ENCODE data around the gene SOX21. TPM values are rescaled to one million over a fixed set of nuclear protein-coding genes. Genes with fewer than 3 reads are reported as not detected.

SOX21 gene
- total and polyA plus RNA-seq, 2 donors (not counting 1 experiment from before 2014, with no cell fraction given) = not detected

DNA sequence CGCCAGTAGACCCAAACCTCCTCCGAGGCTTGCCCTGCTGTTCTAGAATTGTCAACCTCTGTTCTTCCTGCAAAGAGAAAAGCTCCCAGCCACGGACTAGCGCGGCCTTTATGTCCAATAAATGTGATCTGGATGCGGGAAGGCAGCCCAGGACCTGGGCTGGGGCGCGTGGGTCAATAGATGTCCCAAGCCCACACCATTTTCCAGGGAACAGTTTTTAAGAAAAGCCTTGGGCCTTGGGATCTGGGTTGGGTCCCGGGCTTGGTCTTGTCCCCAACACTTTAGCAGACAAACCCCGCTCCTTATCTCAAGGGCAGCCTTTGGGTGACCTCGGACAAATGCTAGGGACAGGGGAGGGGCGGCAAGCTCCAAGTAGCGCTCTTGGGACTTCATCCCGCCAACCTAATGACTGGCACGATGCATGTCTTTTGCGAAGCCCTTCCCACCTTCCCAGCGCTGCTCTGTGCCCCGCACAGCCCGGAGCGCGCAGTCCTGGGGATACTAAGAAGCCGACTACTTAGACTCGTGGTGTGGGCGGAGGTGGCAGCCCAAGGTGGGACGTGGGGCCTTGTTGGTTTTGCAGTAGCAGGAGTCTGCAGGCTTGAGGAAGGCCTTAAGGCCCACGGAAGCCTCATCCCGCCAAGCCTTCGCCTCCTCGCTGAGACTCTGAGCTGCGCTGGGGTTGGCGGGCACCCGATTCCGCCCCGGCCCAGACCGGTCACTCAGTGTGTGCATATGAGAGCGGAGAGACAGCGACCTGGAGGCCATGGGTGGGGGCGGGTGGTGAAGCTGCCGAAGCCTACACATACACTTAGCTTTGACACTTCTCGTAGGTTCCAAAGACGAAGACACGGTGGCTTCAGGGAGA is 10.8 kb downstream of the SOX21 start:
- Histone ChIP-seq H3K4me1 (ENCODE audit: control insufficient read depth in 2 of 2, insufficient read depth in 2 of 2, low read length in 2 of 2) (peaks cover 0 to 2% of the 10 kb centered on the region in 2 donors), H3K4me3 (ENCODE audit: control extremely low read depth in 1 of 5, extremely low read depth in 1 of 5, insufficient read depth in 1 of 5, low read depth in 2 of 5, low read length in 4 of 5) (no peak overlapping the region), H3K9me3 (ENCODE audit: control extremely low read depth in 1 of 3, control insufficient read depth in 2 of 3, insufficient read depth in 1 of 3, low read length in 2 of 3) (peaks cover 0 to 39% (median 0%) of the 10 kb centered on the region in 3 donors), H3K4me2 (replicated peaks; ENCODE audit: low read depth, low read length, poor library complexity, severe bottlenecking) (no peak overlapping the region), H3K79me2 (ENCODE audit: control insufficient read depth, insufficient read depth, low read length) (no peaks in the 10 kb centered on the region), H4K20me1 (ENCODE audit: control insufficient read depth, insufficient read depth, low read length, poor library complexity, severe bottlenecking) (no peaks in the 10 kb centered on the region), H3K27me3 (replicated peaks in 1 of 4; ENCODE audit: control extremely low read depth in 1 of 4, control insufficient read depth in 3 of 4, insufficient read depth in 4 of 4, low read length in 3 of 4) (peaks cover 0 to 78% (median 52%) of the 10 kb centered on the region in 4 experiments), H2AFZ (ENCODE audit: insufficient read depth, low read depth, low read length, poor library complexity, severe bottlenecking) (no peak overlapping the region), H3K27ac (ENCODE audit: low read length in 2 of 2) (no peak overlapping the region), H3K9ac (ENCODE audit: low read length) (no peak overlapping the region), H3K36me3 (replicated peaks in 1 of 2; ENCODE audit: control extremely low read depth in 1 of 2, control insufficient read depth in 1 of 2, extremely low read depth in 1 of 2, insufficient read depth in 2 of 2, low read length in 1 of 2) (no peaks in the 10 kb centered on the region)
- POLR2A ChIA-PET = no interaction called here
- ATAC-seq (ENCODE audit: low read depth) = no peak
- H3K4me1 Mint-ChIP-seq = no peaks in the 10 kb centered on the region
- H3K27ac Mint-ChIP-seq = no peak overlapping the region
- no peak for DNase-seq
- H3K9me3 Mint-ChIP-seq (ENCODE audit: insufficient read depth) = no peaks in the 10 kb centered on the region
- 49% methylated on average over 37 of the region's 42 CpGs for WGBS (ENCODE audit: insufficient coverage)
- TF ChIP-seq CTCF (IDR thresholded peaks at IDR 0.05) (no peak), EZH2 (IDR thresholded peaks at IDR 0.05; ENCODE audit: borderline replicate concordance, insufficient read depth, low read depth, low read length, poor library complexity, severe bottlenecking) (no peak)
- CTCF ChIA-PET = no interaction called here
- intact Hi-C loops (cut with micrococcal nuclease) = no loop called here
- H3K27me3 Mint-ChIP-seq = peaks cover 70% of the 10 kb centered on the region
- H3K4me3 Mint-ChIP-seq = no peak overlapping the region

GRCh38 chr13:94700536-94700935 is 11.8 kb downstream of the SOX21 start:
- TF ChIP-seq CTCF (IDR thresholded peaks at IDR 0.05) = no peak
- TF ChIP-seq EZH2 (IDR thresholded peaks at IDR 0.05; ENCODE audit: borderline replicate concordance, insufficient read depth, low read depth, low read length, poor library complexity, severe bottlenecking) = no peak
- no peak overlapping the region for H3K9ac ChIP-seq (ENCODE audit: low read length)
- no peak overlapping the region for H3K4me2 ChIP-seq (replicated peaks; ENCODE audit: low read depth, low read length, poor library complexity, severe bottlenecking)
- Mint-ChIP-seq H3K9me3 (ENCODE audit: insufficient read depth) (no peaks in the 10 kb centered on the region), H3K4me3 (no peak overlapping the region), H3K4me1 (no peaks in the 10 kb centered on the region), H3K27me3 (peaks cover 65% of the 10 kb centered on the region), H3K27ac (no peak overlapping the region)
- H3K4me3 ChIP-seq (ENCODE audit: control extremely low read depth in 1 of 5, extremely low read depth in 1 of 5, insufficient read depth in 1 of 5, low read depth in 2 of 5, low read length in 4 of 5) = no peak overlapping the region
- WGBS (ENCODE audit: insufficient coverage) = no CpG with 5 or more reads among the region's 5 CpGs
- H3K79me2 ChIP-seq (ENCODE audit: control insufficient read depth, insufficient read depth, low read length) = no peaks in the 10 kb centered on the region
- H3K36me3 ChIP-seq (replicated peaks in 1 of 2; ENCODE audit: control extremely low read depth in 1 of 2, control insufficient read depth in 1 of 2, extremely low read depth in 1 of 2, insufficient read depth in 2 of 2, low read length in 1 of 2) = no peaks in the 10 kb centered on the region
- ChIA-PET CTCF (no interaction called here), POLR2A (no interaction called here)
- H3K4me1 ChIP-seq (ENCODE audit: control insufficient read depth in 2 of 2, insufficient read depth in 2 of 2, low read length in 2 of 2) = no peaks in the 10 kb centered on the region
- no peaks in the 10 kb centered on the region for H4K20me1 ChIP-seq (ENCODE audit: control insufficient read depth, insufficient read depth, low read length, poor library complexity, severe bottlenecking)
- peaks cover 0 to 36% (median 0%) of the 10 kb centered on the region in 3 donors for H3K9me3 ChIP-seq (ENCODE audit: control extremely low read depth in 1 of 3, control insufficient read depth in 2 of 3, insufficient read depth in 1 of 3, low read length in 2 of 3)
- DNase-seq = no peak
- no peak for ATAC-seq (ENCODE audit: low read depth)
- peaks cover 0 to 68% (median 44%) of the 10 kb centered on the region in 4 experiments for H3K27me3 ChIP-seq (replicated peaks in 1 of 4; ENCODE audit: control extremely low read depth in 1 of 4, control insufficient read depth in 3 of 4, insufficient read depth in 4 of 4, low read length in 3 of 4)
- no peak overlapping the region for H2AFZ ChIP-seq (ENCODE audit: insufficient read depth, low read depth, low read length, poor library complexity, severe bottlenecking)
- H3K27ac ChIP-seq (ENCODE audit: low read length in 2 of 2) = no peak overlapping the region
- intact Hi-C loops (cut with micrococcal nuclease) = no loop called here
